Lower lobe of right lung (tissue), 2 donors: Measurements from ENCODE around the gene PRRC1. TPM values are rescaled to one million over a fixed set of nuclear protein-coding genes. Genes with fewer than 3 reads are reported as not detected.

Experiments used
- ATAC-seq, 2 donors: fragments of 200-7000 bp; cut with Tn5 transposase; one replicate each; pipeline ENCODE4 v1.9.1; 2020 to 2022; ENCODE audit warnings: mild to moderate bottlenecking in 2 of 2, moderate library complexity in 2 of 2
- DNase-seq: peaks from one replicate; pipeline ENCODE4 v3.0.0-alpha.2; 2020
- H3K27ac ChIP-seq: fragments of 200-600 bp; one replicate; pipeline ENCODE4 v1.8.0; 2022
- H3K27me3 ChIP-seq: fragments of 200-600 bp; one replicate; pipeline ENCODE4 v1.8.0; 2022; ENCODE audit warnings: low read depth
- H3K36me3 ChIP-seq: fragments of 200-600 bp; one replicate; pipeline ENCODE4 v1.8.0; 2022; ENCODE audit warnings: mild to moderate bottlenecking
- H3K4me1 ChIP-seq: fragments of 200-600 bp; one replicate; pipeline ENCODE4 v1.8.0; 2022
- H3K4me3 ChIP-seq: fragments of 200-600 bp; one replicate; pipeline ENCODE4 v1.8.0; 2022; ENCODE audit warnings: mild to moderate bottlenecking
- H3K9me3 ChIP-seq: fragments of 200-600 bp; one replicate; pipeline ENCODE4 v1.8.0; 2022
- intact Hi-C: fragments of 100-400 bp; cut with DNase I; formaldehyde crosslinking; loops from one replicate; pipeline ENCODE4 v1.11.0; 2022
- total RNA-seq: library from RNA; stranded (reverse); fragmentation: NEBNext Ultra II Directional; extraction: Animal tissue kit (Norgen Biotek cat#: 25700); gene quantifications from one replicate; pipeline ENCODE4 v1.2.1, GENCODE V29; 2021
- TF ChIP-seq, protein P1 (sequence below): fragments of 200-600 bp; IDR thresholded peaks from one replicate; pipeline ENCODE4 v1.8.0; 2022; ENCODE audit warnings: antibody characterized with exemption, mild to moderate bottlenecking
- donor health status: DM: no; HTN: yes; CAD: no; lungs with severe emphysema.

The PRRC1 gene
- total RNA-seq, 1 donor from 2014 or later = 49.7 TPM

DNA sequence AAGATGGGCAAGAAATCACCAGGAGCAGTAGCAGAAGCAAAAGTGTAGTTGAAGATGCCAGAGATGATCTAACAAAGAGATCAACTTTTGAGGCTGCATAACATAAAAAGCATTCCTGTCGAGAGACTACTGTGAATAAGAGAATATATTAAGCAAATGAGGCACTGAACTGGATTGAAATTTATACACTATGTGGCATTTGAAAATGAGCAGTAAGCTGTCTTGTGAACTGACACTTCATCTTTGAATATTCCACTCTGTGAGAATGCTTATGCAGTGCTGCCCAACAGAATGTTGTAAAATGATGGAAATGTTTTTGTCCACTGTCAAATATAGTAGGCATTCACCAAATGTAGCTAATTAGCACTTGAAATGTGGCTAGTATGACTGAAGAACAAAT is 18.9 kb upstream of the PRRC1 start:
- Histone ChIP-seq H3K4me3 (no peak overlapping the region), H3K27me3 (no peaks in the 10 kb centered on the region), H3K27ac (no peak overlapping the region), H3K4me1 (no peaks in the 10 kb centered on the region), H3K36me3 (no peaks in the 10 kb centered on the region), H3K9me3 (no peaks in the 10 kb centered on the region)
- TF ChIP-seq, protein P1, sequence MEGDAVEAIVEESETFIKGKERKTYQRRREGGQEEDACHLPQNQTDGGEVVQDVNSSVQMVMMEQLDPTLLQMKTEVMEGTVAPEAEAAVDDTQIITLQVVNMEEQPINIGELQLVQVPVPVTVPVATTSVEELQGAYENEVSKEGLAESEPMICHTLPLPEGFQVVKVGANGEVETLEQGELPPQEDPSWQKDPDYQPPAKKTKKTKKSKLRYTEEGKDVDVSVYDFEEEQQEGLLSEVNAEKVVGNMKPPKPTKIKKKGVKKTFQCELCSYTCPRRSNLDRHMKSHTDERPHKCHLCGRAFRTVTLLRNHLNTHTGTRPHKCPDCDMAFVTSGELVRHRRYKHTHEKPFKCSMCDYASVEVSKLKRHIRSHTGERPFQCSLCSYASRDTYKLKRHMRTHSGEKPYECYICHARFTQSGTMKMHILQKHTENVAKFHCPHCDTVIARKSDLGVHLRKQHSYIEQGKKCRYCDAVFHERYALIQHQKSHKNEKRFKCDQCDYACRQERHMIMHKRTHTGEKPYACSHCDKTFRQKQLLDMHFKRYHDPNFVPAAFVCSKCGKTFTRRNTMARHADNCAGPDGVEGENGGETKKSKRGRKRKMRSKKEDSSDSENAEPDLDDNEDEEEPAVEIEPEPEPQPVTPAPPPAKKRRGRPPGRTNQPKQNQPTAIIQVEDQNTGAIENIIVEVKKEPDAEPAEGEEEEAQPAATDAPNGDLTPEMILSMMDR = no peak
- no peak for ATAC-seq
- intact Hi-C loops = no loop called here
- DNase-seq = no peak

- ATAC-seq (peak; percentile 11 to 59), DNase-seq (no peak)
- H3K9me3 ChIP-seq = no peaks in the 10 kb centered on the region
- H3K36me3 ChIP-seq = no peaks in the 10 kb centered on the region
- no peak overlapping the region for H3K4me3 ChIP-seq
- TF ChIP-seq, protein P1 = no peak
- intact Hi-C loops = no loop called here
- H3K4me1 ChIP-seq = no peaks in the 10 kb centered on the region
- H3K27me3 ChIP-seq = no peaks in the 10 kb centered on the region
- H3K27ac ChIP-seq = no peak overlapping the region
Observed at GRCh38 chr5:127505905-127506304, 11.5 kb upstream of the PRRC1 start.

DNA sequence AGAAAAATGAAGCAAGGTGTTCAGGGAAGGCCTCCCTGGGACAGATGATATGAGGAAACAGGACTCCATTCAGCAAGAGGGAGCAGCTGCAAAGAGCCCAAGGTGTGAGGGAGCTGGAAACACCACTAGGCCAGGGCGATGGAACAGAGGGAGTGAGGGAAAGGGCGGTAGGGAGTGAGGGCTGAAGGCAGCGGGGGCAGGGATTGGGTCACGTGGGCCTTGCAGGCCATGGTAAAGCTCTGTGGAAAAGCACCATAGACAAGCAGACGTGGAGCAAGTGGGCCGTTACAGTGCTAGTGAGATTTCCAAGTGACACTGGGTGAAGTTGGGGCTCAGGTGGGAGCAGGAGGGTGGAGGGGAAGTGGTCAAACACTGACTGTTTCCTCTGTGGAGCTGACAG is 10.8 kb upstream of the PRRC1 start:
- Histone ChIP-seq H3K27ac (no peak overlapping the region), H3K4me3 (no peak overlapping the region), H3K36me3 (no peaks in the 10 kb centered on the region), H3K4me1 (no peaks in the 10 kb centered on the region), H3K27me3 (no peaks in the 10 kb centered on the region), H3K9me3 (no peaks in the 10 kb centered on the region)
- intact Hi-C loops = no loop called here
- DNase-seq (no peak), ATAC-seq (peak in 1 of 2 donors; percentile 11)
- TF ChIP-seq, protein P1 = no peak

DNA sequence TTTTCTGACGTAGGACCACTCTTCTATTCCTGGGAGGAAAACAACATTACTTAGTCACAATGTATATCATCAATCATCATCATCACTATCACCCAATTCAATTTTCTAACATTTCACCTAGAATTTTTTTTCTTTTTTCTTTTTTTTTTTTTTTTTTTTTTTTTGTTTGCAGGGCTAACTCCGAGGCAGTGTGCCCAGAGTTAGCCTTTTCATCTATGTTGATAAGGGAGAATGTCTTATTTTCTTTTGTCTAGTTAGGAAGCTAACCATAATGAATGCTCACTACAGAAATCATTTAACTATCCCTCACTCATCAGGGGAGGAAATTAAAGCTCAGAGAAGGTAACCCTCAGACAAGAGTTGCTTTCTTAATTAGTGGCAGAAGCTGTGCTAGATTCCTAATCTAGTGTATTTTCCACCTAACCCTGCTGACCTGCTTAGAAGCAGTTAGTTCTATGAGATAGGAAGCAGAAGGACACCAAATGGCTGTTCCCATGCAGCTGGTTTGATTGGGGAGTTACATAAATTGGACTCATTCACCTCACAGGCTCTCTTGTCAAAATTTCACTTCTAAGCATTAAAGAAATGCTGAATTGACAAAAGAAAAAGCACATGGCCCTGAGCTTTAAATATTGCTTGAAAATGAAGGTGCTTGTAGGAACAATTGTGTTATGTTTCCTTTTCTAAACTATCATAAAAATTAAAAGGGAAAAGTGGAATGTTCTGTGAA is 8.6 kb upstream of the PRRC1 start:
- TF ChIP-seq, protein P1 = no peak
- Histone ChIP-seq H3K4me3 (no peak overlapping the region), H3K4me1 (no peaks in the 10 kb centered on the region), H3K9me3 (no peaks in the 10 kb centered on the region), H3K27me3 (no peaks in the 10 kb centered on the region), H3K36me3 (no peaks in the 10 kb centered on the region), H3K27ac (no peak overlapping the region)
- no peak for DNase-seq
- intact Hi-C loops = no loop called here
- no peak for ATAC-seq

DNA sequence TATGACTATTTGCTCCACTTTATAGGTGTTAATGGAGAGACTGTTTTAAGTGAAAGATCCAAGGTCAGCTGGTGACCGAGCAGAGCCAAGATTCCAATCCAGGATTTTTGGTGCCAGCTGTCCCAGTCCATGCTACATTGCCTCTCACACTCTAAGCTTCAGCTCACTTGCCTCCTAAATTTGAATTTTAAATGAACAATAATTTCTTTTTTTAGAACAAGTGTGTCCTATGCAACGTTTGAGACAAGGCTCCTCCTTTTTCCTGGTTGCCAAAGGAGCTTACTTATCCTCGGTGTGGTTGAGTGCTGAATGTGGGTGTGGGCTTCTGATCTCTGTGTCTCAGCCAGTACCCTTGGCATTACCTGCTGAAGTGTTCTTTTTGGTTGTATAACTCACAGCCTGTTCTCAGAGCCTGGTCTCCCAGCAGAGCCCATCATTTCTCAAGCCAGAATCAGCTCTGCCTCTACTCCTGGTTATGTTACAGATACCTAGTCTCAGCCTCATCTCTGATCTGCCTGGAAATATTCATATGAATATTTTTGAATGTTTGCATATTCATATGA is 4.0 kb upstream of the PRRC1 start:
- H3K4me3 ChIP-seq = no peak overlapping the region
- H3K9me3 ChIP-seq = no peaks in the 10 kb centered on the region
- H3K36me3 ChIP-seq = no peaks in the 10 kb centered on the region
- no peak overlapping the region for H3K27ac ChIP-seq
- H3K4me1 ChIP-seq = peaks cover 5% of the 10 kb centered on the region
- TF ChIP-seq, protein P1 = no peak
- no peaks in the 10 kb centered on the region for H3K27me3 ChIP-seq
- DNase-seq = no peak
- ATAC-seq = no peak
- intact Hi-C loops = no loop called here
